ENCODE data around the gene FOXB2.
A peak's percentile ranks its signal among the peaks of the same experiment; 100 is the strongest.
"Not testable (repeated sequence)": the region's sequence is repeated elsewhere in the genome, so short reads cannot be mapped to it uniquely, and the experiment has no call there.

The FOXB2 gene

DNA sequence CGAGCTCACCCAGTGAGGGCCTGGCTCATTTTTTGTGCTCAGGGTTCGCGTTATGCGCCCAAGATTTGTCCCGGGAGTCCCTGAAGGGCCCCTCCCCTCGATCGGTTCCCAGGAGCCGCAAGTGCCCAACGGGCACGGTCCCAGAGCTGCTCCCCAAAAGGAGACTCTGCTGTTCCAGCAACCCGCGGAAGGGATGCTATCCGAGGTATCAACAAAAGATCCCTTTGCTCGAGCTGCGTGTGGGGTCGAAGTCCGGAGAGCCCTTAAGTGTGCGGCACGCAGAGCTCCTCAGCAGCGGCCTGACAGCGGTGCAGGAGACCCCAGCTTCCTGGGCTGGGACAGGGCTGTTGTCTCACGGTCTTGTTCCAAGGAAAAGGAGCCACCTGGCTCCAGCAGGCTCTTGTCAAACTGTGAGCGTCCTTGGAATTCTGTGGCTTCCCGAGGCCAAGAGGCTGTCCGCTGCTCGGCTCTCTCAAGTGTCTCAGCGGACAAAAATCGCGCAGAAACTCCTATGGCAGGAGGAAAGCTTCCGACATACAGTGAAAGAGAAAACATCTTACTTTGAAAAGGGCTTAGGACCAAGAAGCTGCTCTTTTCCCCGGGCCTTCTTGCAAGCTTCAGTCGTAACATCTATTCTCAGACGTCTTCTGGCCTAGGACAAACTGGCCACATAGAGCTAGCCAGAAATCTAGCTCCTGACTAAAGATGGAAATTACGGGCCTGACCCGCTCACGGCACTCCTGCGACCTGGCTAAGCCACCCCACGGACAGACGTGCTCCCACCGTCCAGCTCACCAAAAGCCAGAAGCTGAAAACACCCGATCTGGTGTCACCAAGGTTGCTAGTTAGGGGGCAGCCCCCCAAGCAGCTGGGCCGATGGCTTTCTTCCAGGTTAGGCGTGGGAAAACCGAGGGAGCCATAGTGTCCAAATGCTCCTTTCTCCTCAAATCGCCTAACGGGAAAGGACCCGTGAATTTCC is 2.6 kb upstream of the FOXB2 start:
- DNase-seq: no peak

DNA sequence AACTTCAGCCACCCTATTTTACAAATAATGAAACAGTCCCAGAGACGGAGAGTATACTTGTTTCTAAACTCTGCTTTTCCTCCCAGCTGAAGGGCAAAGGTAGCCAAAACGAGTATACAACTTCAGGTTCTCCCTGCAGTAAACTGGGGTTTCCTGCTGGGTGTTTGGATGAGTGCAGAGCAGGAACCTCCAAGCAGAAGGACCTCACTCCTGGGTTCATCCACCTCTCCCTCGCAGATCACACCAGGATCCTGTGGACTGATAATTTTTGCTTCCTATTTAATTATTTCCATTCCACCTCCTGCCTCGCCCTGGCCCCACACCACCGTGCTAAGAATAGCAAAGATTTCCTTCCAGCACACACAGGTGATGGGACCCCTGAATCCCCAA is 2.0 kb upstream of the FOXB2 start:
- DNase-seq: no peak

DNA sequence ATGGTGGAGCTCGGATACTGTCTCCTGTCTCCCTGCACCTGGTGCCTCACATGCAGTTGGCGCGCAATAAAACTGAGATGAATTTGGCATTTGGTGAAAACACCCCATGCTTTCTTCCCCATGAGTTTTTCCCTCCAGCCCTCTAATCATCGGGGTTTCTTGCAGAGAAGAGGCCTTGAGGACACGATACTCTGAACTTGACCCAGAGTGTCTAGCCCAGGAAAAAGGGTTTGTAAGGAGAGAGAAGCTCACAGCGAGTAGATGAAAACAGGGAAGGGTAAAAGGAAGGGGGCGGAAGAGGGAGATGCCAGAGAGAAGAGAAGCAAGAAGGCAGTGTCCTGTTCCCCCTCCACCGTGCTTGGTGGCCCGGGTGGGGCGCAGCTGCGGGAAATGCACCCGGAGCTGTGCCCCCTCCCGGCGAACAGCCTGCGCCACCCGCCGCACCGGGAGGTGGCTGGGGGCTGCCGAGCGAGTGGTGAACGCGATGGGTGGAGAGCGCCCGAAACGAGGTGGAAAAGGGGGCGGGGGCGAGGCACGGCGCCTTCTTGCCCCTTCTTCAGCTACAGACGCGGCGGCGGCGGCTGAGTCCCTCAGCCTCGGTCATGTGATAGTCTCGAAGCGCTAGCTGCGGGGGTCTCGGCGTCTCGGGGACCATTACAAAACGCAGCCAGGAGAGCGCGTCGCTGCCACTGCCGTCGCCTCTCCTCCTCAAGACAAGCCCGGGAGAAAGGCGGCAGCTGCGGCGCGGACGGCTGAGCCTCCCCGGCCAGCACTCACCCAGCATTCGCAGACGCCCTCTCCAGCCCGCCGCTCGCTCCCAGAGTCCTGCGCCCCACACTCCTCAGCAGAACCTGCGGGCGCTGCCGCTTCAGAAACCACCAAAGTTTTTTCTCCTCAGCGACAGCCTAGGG is 1.1 kb upstream of the FOXB2 start:
- no peak for DNase-seq

DNA sequence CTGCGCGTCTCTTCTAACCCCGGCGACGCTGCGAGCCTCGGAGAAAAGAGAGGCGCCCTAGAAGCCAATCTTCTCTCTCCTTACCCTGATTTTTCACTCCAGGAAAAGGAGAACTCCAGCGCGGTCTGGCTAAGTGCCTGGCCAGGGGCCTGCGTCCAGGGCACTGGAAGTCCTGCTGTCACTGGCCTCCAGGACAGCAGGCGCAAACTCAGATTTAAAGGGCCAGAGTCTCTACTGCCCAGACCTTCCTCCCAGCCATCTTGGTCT is 553 bp upstream of the FOXB2 start:
- no peak for DNase-seq

DNA sequence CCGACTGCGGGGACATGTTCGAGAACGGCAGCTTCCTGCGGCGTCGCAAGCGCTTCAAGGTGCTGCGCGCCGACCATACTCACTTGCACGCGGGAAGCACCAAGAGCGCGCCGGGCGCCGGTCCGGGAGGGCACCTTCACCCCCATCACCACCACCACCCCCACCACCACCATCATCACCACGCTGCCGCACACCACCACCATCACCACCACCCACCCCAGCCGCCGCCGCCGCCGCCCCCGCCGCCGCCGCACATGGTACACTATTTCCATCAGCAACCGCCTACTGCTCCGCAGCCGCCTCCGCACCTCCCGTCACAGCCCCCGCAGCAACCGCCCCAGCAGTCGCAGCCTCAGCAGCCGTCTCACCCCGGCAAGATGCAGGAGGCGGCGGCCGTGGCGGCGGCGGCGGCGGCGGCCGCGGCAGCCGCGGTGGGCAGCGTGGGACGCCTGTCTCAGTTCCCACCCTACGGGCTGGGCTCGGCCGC is 514 bp downstream of the FOXB2 start:
- no peak for DNase-seq

DNA sequence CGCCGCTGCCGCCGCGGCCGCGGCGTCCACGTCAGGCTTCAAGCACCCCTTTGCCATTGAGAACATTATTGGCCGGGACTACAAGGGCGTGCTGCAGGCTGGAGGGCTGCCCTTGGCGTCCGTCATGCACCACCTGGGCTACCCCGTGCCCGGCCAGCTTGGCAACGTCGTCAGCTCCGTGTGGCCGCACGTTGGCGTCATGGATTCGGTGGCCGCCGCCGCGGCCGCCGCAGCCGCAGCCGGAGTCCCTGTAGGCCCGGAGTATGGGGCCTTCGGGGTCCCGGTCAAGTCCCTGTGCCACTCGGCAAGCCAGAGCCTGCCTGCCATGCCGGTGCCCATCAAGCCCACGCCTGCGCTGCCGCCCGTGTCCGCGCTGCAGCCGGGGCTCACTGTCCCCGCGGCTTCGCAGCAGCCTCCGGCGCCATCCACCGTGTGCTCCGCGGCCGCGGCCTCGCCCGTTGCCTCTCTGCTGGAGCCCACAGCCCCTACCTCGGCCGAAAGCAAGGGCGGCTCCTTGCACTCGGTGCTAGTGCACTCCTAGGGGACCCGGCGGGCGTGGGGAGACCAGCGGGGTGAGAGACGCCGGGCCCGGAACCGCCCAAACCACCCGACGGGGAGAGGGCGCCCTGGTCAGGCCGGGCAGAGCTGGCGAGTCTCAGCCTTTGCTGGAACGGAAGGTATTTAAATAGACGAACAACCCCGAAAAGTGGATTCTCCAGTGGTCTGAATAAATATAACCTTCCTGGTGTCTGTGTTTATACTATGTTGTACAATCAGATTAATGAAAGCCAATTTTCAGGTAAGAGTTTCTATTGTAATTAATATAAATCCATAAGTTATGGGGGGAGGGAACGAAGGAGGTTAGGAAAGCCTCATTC is 1.2 kb downstream of the FOXB2 start:
- DNase-seq: no peak

DNA sequence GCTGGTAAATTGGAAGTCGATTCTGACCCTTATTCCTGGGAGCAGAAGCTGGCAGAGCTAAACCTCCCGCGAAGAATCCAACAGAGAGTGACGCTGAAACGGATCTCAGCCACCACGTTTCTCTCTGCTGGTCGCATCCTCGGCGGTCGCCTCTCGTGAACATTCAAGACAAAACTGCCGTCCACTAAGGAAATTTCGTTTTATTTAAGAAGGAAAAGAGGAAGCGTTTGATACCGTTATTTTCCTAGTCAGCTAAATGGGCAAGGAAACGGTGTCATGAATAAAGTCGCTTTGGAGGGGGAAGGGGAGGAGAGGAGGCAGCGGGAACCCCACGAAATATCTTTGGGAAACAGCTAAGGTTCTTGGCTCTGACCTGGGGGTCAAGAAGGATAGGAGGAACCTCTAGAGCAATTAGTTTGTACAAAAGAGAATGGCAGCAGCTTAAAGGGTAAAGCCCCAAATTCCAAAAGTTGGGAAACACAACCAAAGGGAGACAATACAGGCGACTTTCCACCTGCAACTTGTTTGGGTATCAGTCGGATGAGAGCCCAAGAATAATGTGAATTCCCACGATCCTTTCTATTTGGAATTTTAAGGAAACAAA is 1.9 kb downstream of the FOXB2 start:
- DNase-seq: no peak

DNA sequence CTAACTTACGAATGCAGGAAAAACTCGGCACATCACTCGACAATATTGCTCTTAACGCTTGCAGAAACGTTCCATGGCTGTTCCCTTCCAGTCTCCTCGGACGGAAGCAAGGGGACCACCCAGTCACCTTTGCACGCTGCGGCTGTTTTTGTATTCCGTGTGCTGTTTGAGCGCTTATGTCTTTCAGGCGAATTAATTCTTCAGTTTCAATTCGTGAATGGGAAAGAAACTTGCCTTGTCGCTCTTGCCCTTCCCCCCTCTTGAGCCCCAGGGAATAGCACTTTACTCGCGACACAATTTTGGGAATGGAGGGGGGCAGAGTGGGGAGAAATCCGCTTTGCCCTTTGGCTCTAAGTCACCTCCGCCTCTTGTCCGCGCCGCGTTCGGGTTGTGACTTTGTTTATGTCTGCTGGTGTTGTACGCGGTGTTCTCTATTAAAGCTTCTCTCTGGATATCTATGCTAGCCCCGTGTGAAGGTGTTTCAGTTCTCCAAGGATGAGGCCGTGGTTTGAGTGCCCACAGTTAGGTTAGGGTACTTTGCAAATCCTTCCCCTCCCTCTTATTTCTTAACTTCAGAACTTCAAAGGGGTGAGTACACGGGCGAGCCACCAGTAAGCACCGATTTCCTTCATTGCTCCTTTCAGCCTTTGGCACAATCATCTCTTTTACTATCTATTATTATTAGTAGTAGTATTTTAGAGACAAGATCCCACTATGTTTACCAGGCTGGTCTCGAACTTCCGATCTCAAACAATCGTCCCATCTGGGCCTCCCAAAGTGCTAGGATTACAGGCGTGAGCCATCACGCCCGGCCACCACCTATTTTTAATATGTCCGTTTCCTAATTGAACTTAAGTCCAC is 2.7 kb downstream of the FOXB2 start:
- no peak for DNase-seq

DNA sequence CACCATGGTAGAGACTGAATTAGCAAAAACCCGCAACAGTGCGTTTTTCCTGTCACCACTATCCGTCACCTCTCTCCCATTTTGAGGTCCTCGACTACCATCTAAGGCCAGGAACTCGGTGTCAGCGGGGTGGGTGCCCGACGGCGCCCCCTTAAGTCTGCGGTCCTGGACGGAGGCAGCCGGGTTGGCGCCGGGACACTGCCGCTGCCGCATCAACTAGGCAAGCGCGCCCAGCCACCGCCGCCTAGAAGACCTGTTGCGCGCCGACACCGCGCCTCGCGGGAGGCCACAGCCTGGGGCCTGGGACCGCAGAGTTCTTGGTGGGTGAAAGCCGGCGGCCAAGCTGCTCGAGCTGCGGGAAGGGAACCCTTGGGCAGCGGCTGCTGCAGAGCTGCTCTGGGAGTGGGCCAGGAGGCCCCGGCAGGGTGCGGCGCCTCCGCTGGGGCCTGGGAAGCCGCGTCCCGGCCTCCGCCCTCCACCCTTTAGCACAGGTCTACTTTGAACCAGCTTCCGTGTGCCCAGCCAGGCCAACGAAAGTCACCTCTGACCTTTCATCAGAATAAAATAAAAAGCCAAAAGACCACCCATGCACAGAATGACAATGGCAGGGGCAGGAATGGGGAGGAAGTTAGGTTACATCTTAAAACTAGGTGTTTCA is 3.5 kb downstream of the FOXB2 start:
- no peak for DNase-seq

DNA sequence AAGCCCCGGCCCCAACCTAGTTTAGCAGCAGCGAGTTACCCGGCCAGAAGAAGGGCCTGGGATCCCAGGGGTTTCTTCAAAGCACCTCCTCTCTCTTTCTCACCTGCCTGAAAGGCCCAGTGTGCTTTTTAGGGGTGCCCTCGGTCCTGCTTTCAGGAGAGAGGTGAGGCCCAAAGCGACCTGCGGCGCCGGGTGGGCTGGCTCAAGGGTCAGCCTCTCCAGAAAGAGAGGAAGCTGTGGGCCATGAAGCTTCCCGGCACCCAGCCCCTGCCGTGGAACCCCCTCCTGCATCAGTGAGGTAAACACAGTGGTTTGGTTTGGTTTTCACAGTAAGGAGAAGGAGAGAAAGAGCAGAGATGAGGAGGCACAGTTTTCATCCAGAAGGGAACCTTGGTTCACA is 4.3 kb downstream of the FOXB2 start:
- DNase-seq: no peak

DNA sequence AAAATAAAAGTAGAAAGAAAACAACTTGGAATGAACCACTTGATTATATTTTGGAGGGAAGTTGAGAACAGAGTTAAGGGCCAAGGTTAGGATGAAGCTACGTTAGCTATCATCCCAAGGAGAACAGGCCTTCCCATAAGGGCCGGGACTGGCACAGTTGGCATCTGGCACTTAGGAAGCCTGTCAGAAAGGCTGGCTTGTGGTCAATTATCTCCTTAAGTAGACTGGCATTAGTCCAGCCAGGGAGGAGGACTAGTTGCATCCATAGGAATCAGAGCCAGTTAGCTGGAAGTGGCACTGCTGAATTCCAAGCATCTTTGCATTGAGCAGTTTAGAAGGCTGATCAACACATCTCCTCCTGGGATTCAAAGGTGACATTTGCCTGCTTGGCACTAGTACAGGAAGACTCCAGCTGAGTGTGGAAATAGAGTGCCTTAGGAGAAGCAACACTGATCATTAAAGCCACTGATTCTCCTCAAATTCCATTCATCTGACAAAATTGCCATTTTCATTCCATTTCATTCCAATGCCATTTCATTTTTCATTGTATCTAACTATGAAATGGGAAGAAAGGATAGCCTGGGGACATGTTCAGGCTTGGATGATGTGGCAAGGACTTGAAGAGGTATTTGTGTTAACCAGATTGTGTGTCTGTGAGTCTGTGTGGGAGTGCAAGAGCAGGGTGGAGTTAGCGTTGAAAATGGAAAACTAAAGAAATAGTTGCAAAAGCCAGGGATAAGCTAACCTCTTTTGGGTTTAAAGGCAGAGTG is 5.5 kb downstream of the FOXB2 start:
- DNase-seq: peak in 1 of 2 experiments; percentile 35

DNA sequence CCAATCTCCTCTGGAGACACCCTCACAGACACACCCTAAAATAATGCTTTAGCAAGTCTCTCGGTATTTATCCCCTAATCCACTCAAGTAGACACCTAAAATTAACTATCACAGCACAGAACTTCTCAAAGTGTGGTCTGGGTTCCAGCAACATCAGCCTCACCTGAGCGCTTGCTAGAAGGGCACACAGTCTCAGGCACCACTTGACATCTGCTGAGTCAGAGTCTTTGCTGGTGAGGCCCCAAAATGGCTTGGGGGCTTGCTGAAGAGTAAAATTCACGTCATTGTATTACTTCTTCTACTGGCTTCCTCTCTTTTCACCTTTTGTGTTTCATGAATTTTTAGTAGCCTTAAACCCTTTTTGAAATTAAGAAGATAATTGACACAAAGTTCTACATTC is 9.0 kb downstream of the FOXB2 start:
- no peak for DNase-seq

DNA sequence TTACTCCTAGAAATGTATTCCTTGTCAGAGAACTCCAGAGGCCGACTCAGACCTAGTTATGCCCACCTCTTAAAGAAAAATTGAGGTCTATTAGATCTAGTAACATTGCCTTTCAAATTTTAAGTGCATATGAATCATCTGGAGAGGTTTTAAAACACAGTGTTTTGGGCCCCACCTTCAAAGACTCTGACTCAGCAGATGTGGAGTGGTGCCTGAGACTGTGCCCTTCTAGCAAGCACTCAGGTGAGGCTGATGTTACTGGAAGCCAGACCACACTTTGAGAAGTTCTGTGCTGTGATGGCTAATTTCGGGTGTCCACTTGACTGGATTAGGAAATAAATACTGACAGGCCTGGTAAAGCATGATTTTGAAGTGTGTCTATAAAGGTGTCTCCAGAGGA is 10.6 kb downstream of the FOXB2 start:
- no peak for DNase-seq

DNA sequence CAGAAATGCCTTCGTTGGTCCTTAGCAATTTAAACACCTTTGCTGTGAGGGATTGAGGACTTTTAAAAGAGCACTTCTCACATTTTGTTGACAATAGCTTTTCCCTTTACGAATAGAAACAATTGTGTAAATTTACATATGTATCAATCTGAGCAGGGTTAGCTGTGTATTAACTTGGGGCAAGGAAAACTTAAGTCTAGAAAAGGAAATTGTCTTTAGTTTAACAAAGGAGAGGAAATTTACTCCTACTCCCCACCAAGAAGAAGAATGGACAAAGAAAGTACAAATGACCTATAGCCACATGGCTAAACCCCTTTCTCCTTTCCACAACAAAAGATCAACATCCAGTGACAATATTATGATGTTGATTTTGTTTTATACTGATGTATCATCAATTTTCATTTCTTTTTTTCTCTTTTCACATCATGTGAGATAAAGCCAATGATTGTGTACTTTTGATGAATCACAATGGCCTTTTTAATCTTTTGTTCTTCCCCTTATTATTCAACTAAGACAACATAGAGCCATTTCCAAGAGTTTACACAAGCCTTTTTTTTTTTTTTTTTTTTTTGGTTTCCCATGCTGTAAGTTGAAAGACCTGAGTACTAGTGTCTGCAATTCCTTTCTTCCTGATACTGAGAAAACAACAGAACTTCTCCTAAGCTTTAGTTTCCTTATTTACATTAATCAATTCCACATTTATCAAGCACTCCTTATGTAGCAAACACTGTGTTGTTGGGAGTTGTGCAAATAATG is 19.0 kb downstream of the FOXB2 start:
- DNase-seq: no peak

DNA sequence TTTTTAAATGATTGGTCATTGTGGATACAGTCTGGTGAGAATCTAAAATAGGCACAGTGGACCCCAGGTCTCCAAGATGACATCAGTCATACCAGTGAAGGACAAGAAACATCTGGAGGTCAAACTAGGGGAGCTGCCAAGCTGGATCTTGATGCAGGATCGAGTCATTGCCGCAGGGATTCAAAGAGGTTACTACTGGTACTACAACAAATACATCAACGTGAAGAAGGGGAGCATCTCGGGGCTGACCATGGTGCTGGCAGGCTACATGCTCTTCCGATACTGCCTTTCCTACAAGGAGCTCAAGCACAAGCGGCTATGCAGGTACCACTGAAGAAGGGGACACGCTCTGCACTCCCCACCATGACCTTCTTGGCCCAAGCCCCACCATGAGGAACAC is 20.9 kb downstream of the FOXB2 start:
- DNase-seq: no peak

DNA sequence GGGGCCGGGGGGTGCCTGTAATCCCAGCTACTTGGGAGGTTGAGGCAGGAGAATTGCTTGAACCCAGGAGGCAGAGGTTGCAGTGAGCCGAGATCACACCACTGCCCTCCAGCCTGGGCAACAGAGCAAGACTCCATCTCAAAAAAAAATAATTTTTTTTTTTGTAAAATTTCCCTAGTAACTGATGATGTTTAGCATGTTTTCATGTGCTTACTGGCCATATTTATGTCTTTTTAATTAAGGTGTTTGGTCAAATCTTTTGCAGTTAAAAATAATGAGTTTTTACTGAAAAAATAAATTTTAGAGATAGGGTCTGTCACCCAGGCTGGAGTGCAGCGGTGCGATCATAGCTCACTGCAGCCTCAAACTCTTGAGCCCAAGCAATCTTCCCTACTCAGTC is 24.3 kb downstream of the FOXB2 start:
- DNase-seq: not testable (repeated sequence)

DNA sequence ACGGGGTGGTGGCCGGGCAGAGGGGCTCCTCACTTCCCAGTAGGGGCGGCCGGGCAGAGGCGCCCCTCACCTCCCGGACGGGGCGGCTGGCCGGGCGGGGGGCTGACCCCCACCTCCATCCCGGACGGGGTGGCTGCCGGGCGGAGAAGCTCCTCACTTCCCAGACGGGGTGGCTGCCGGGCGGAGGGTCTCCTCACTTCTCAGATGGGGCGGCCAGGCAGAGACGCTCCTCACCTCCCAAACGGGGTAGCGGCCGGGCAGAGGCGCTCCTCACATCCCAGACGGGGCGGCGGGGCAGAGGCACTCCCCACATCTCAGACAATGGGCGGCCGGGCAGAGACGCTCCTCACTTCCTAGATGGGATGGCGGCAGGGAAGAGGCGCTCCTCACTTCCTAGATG is 41.2 kb downstream of the FOXB2 start:
- DNase-seq: not testable (repeated sequence)

DNA sequence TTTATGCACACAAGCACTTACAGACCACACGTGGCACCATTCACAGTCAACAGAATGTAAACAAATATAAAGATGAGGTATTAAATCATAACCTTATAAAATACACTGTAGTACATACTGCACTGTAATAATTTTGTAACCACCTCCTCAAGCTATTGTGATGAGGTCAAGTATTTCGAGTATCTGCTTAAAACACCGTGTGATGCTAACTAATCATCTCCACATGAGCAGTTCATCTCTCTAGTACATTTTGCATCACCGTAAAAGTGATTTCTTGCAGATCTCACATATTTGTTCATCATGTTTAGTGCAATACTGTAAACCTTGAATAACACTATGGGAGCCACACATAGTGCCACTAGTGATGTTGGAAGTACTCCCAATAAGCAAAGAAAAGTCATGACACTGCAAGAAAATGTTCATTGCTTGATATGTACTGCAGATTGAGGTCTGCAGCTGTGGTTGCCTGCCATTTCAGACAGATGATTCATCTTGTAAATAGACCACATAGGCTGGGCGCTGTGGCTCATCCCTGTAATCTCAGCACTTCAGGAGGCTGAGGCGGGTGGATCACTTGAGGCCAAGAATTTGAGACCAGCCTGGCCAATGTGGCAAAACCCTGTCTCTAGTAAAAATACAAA is 44.3 kb downstream of the FOXB2 start:
- DNase-seq: no peak

DNA sequence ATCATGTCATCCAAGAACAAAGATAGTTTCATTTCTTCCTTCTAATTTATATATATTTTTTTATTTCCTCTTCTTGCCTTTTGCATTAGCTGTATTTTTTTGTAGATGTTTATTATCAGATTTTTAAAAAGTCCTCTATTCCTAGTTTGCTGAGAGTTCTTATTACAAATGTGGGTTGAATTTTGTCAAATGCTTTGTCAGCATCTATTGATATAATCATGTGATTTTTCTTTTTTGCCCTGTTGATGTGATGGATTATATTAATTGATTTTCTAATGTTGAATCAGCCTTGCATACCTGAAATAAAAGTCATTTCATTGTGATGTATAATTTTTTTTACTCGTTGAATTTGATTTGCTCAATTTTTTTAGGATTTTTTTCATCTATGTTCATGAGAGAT is 46.9 kb downstream of the FOXB2 start:
- DNase-seq: no peak

All from NCI-H446 (cell line).